CD4-positive, alpha-beta memory T cell (primary cell): ENCODE data around the gene KPNB1. TPM values are rescaled to one million over a fixed set of nuclear protein-coding genes. Genes with fewer than 3 reads are reported as not detected.

Source experiments
- CTCF ChIA-PET: fragments of 350-600 bp; sonication (Branson Sonifier 250); formaldehyde crosslinking; loops from one replicate; lab custom pipeline; 2021; ENCODE audit warnings: inconsistent platforms; ENCODE audit not compliant: partially characterized antibody; lab: Charles Lee
- POLR2A ChIA-PET: fragments of 350-600 bp; sonication (Branson Sonifier 250); formaldehyde crosslinking; loops from one replicate; lab custom pipeline; 2021; ENCODE audit not compliant: partially characterized antibody; lab: Charles Lee
- DNase-seq, 5 donors: peaks; one replicate each; pipeline versions ENCODE4 v3.0.0 to v3.0.0-alpha.2; 2020 to 2022; ENCODE audit warnings: mixed read lengths in 1 of 5
- H3K27ac ChIP-seq: one replicate; pipeline ENCODE4 v1.7.0; 2013; ENCODE audit warnings: low read depth, low read length
- H3K27me3 ChIP-seq: 2 replicates; pipeline ENCODE4 v1.7.0; 2013; ENCODE audit warnings: mild to moderate bottlenecking, low read length, moderate library complexity; ENCODE audit not compliant: insufficient read depth
- H3K36me3 ChIP-seq: 2 replicates; pipeline ENCODE4 v1.7.0; 2013; ENCODE audit warnings: mild to moderate bottlenecking, low read length, moderate library complexity; ENCODE audit not compliant: insufficient read depth
- H3K4me1 ChIP-seq: 2 replicates; pipeline ENCODE4 v1.7.0; 2013; ENCODE audit warnings: mild to moderate bottlenecking, low read length, moderate library complexity; ENCODE audit not compliant: insufficient read depth
- H3K4me3 ChIP-seq, 2 donors: one replicate each; pipeline ENCODE4 v1.7.0; 2013; ENCODE audit warnings: low read length in 2 of 2, mild to moderate bottlenecking in 1 of 2
- H3K9me3 ChIP-seq, 2 donors: one replicate each; pipeline ENCODE4 v1.7.0; 2013; ENCODE audit warnings: low read length in 2 of 2, control low read depth in 1 of 2; ENCODE audit not compliant: control insufficient read depth in 1 of 2
- H3K27ac Mint-ChIP-seq, 7 donors: one replicate each; pipeline ENCODE4 v1.8.0; 2020 to 2021; ENCODE audit warnings: mixed read lengths in 7 of 7, mild to moderate bottlenecking in 6 of 7, inconsistent platforms in 3 of 7, moderate library complexity in 3 of 7
- H3K27me3 Mint-ChIP-seq, 2 donors: one replicate each; pipeline ENCODE4 v1.8.0; 2020 to 2021; ENCODE audit warnings: mixed read lengths in 2 of 2
- H3K36me3 Mint-ChIP-seq, 2 donors: one replicate each; pipeline ENCODE4 v1.8.0; 2020 to 2021; ENCODE audit warnings: mixed read lengths in 2 of 2, inconsistent platforms in 1 of 2, mild to moderate bottlenecking in 1 of 2
- H3K4me1 Mint-ChIP-seq, 4 donors: one replicate each; pipeline ENCODE4 v1.8.0; 2020 to 2021; ENCODE audit warnings: mixed read lengths in 4 of 4, mild to moderate bottlenecking in 1 of 4
- H3K4me3 Mint-ChIP-seq, 8 donors: one replicate each; pipeline ENCODE4 v1.8.0; 2020 to 2021; ENCODE audit warnings: mixed read lengths in 8 of 8, mild to moderate bottlenecking in 7 of 8, moderate library complexity in 6 of 8, inconsistent platforms in 3 of 8
- H3K9me3 Mint-ChIP-seq, 8 donors: one replicate each; pipeline ENCODE4 v1.8.0; 2020 to 2021; ENCODE audit warnings: mixed read lengths in 8 of 8, mild to moderate bottlenecking in 5 of 8, inconsistent platforms in 3 of 8, moderate library complexity in 1 of 8
- intact Hi-C: fragments of 100-400 bp; cut with micrococcal nuclease; formaldehyde crosslinking; loops from one replicate; pipeline ENCODE4 v1.15.1; 2023
- polyA plus RNA-seq, 2 donors: library from polyadenylated mRNA; unstranded; fragments of 300-500 nt; fragmentation: Illumina TruSeq; gene quantifications; one replicate each; pipeline ENCODE4 v1.2.3, GENCODE V29; 2021
- total RNA-seq, 2 experiments: library from RNA; stranded (reverse); gene quantifications; one replicate each; pipeline ENCODE4 v1.2.3, GENCODE V29; 2021

Gene KPNB1
- total and polyA plus RNA-seq, 4 experiments from 2014 or later: 13.4 to 268 (median 142) TPM

GRCh38 chr17:47694581-47695428, 45.1 kb downstream of the KPNB1 start:
- no peaks in the 10 kb centered on the region for H3K27me3 ChIP-seq
- peak overlapping the region; percentile 79 to 93 (median 88) for H3K4me3 Mint-ChIP-seq
- H3K9me3 ChIP-seq: no peaks in the 10 kb centered on the region
- H3K36me3 Mint-ChIP-seq: peaks cover 0 to 4% of the 10 kb centered on the region in 2 donors
- peaks cover 15 to 56% (median 31%) of the 10 kb centered on the region in 4 donors for H3K4me1 Mint-ChIP-seq
- H3K36me3 ChIP-seq: no peaks in the 10 kb centered on the region
- H3K4me1 ChIP-seq: peaks cover 35% of the 10 kb centered on the region
- H3K4me3 ChIP-seq: peak overlapping the region; percentile 29 to 52
- intact Hi-C loops: loop anchor here (5.0 kb wide), 1 partner anchor 33 kb away; no protein-coding TSS in a partner anchor
- ChIA-PET POLR2A (interaction anchor here (0.6 to 3.7 kb wide), 12 partner anchors 8 to 760 kb away, joined by 3 to 34 read pairs (median 4); partner anchors contain the start of genes KPNB1 and TBX21), CTCF (interaction anchor here (0.7 to 8.6 kb wide), 3 partner anchors 21 to 37 kb away, joined by 3 to 118 read pairs (median 62); partner anchors contain the start of gene TBX21)
- H3K27ac Mint-ChIP-seq: peak overlapping the region; percentile 0 to 94 (median 82)
- H3K27me3 Mint-ChIP-seq: no peaks in the 10 kb centered on the region
- no peak for DNase-seq
- peak overlapping the region; percentile 39 for H3K27ac ChIP-seq
- no peaks in the 10 kb centered on the region for H3K9me3 Mint-ChIP-seq

GRCh38 chr17:47695429-47696376, 46.0 kb downstream of the KPNB1 start:
- intact Hi-C loops: loop anchor here (5.0 kb wide), 1 partner anchor 33 kb away; no protein-coding TSS in a partner anchor
- Mint-ChIP-seq H3K9me3 (no peaks in the 10 kb centered on the region), H3K4me3 (peak overlapping the region; percentile 79 to 93 (median 88)), H3K4me1 (peaks cover 15 to 62% (median 32%) of the 10 kb centered on the region in 4 donors), H3K27me3 (no peaks in the 10 kb centered on the region), H3K27ac (peak overlapping the region; percentile 48 to 94 (median 82)), H3K36me3 (peaks cover 0 to 4% of the 10 kb centered on the region in 2 donors)
- Histone ChIP-seq H3K27me3 (no peaks in the 10 kb centered on the region), H3K36me3 (no peaks in the 10 kb centered on the region), H3K27ac (peak overlapping the region; percentile 19), H3K4me1 (peaks cover 40% of the 10 kb centered on the region), H3K4me3 (peak overlapping the region; percentile 29 to 52), H3K9me3 (no peaks in the 10 kb centered on the region)
- CTCF ChIA-PET: interaction anchor here (1.0 to 8.6 kb wide), 6 partner anchors 13 to 107 kb away, joined by 3 to 118 read pairs (median 34); partner anchors contain the start of gene TBX21
- POLR2A ChIA-PET: interaction anchor here (0.9 to 3.7 kb wide), 8 partner anchors 11 to 200 kb away, joined by 3 to 34 read pairs (median 15); partner anchors contain the start of genes KPNB1 and TBX21
- no peak for DNase-seq

- intact Hi-C loops: loop anchor here (5.0 kb wide), 1 partner anchor 35 kb away; no protein-coding TSS in a partner anchor
- Histone ChIP-seq H3K27ac (no peak overlapping the region), H3K4me1 (peaks cover 52% of the 10 kb centered on the region), H3K27me3 (no peaks in the 10 kb centered on the region), H3K36me3 (no peaks in the 10 kb centered on the region), H3K9me3 (no peaks in the 10 kb centered on the region), H3K4me3 (no peak overlapping the region)
- H3K4me1 Mint-ChIP-seq: peaks cover 20 to 70% (median 38%) of the 10 kb centered on the region in 4 donors
- H3K9me3 Mint-ChIP-seq: no peaks in the 10 kb centered on the region
- peak overlapping the region in 7 of 8 donors; percentile 7 to 60 (median 38) for H3K4me3 Mint-ChIP-seq
- CTCF ChIA-PET: interaction anchor here (0.9 to 8.6 kb wide), 17 partner anchors 8 to 105 kb away, joined by 3 to 118 read pairs (median 4); partner anchors contain the start of genes KPNB1 and TBX21
- POLR2A ChIA-PET: interaction anchor here (0.6 to 3.4 kb wide), 6 partner anchors 8 to 199 kb away, joined by 3 to 34 read pairs (median 4); partner anchors contain the start of gene TBX21
- DNase-seq: no peak
- no peaks in the 10 kb centered on the region for H3K27me3 Mint-ChIP-seq
- H3K36me3 Mint-ChIP-seq: peaks cover 0 to 4% of the 10 kb centered on the region in 2 donors
- peak overlapping the region in 4 of 7 donors; percentile 46 to 82 (median 60) for H3K27ac Mint-ChIP-seq
Observed at GRCh38 chr17:47696717-47697642, 47.3 kb downstream of the KPNB1 start.

- intact Hi-C loops: loop anchor here (1.0 to 5.0 kb wide), 3 partner anchors 35 to 104 kb away; partner anchors contain the start of gene TBX21
- peaks cover 0 to 4% of the 10 kb centered on the region in 2 donors for H3K36me3 Mint-ChIP-seq
- no peaks in the 10 kb centered on the region for H3K36me3 ChIP-seq
- H3K9me3 Mint-ChIP-seq: no peaks in the 10 kb centered on the region
- DNase-seq: no peak
- H3K9me3 ChIP-seq: no peaks in the 10 kb centered on the region
- H3K27me3 ChIP-seq: no peaks in the 10 kb centered on the region
- no peaks in the 10 kb centered on the region for H3K27me3 Mint-ChIP-seq
- H3K4me1 ChIP-seq: peaks cover 52% of the 10 kb centered on the region
- peaks cover 22 to 67% (median 39%) of the 10 kb centered on the region in 4 donors for H3K4me1 Mint-ChIP-seq
- peak overlapping the region in 3 of 7 donors; percentile 0 to 82 (median 80) for H3K27ac Mint-ChIP-seq
- CTCF ChIA-PET: interaction anchor here (0.7 to 8.6 kb wide), 21 partner anchors 9 to 92 kb away, joined by 3 to 118 read pairs (median 5); partner anchors contain the start of genes KPNB1 and TBX21
- POLR2A ChIA-PET: interaction anchor here (0.6 to 3.4 kb wide), 6 partner anchors 9 to 197 kb away, joined by 3 to 34 read pairs (median 4); partner anchors contain the start of gene TBX21
- H3K4me3 ChIP-seq: no peak overlapping the region
- H3K4me3 Mint-ChIP-seq: peak overlapping the region in 2 of 8 donors; percentile 20 to 77
- no peak overlapping the region for H3K27ac ChIP-seq
Observed at GRCh38 chr17:47697906-47698711, 48.4 kb downstream of the KPNB1 start.

- ChIA-PET POLR2A (interaction anchor here (0.6 to 3.4 kb wide), 4 partner anchors 27 to 197 kb away, joined by 4 to 34 read pairs (median 4); partner anchors contain the start of gene TBX21), CTCF (interaction anchor here (0.8 to 8.6 kb wide), 23 partner anchors 9 to 191 kb away, joined by 3 to 118 read pairs (median 5); partner anchors contain the start of gene TBX21)
- no peaks in the 10 kb centered on the region for H3K27me3 ChIP-seq
- Mint-ChIP-seq H3K4me3 (peak overlapping the region in 4 of 8 donors; percentile 7 to 77 (median 20)), H3K36me3 (peaks cover 0 to 1% of the 10 kb centered on the region in 2 donors), H3K9me3 (no peaks in the 10 kb centered on the region), H3K4me1 (peaks cover 26 to 70% (median 44%) of the 10 kb centered on the region in 4 donors), H3K27me3 (no peaks in the 10 kb centered on the region), H3K27ac (peak overlapping the region in 5 of 7 donors; percentile 0 to 80 (median 66))
- DNase-seq: peak; percentile 57 to 74 (median 69)
- no peak overlapping the region for H3K27ac ChIP-seq
- H3K9me3 ChIP-seq: no peaks in the 10 kb centered on the region
- H3K4me1 ChIP-seq: peaks cover 56% of the 10 kb centered on the region
- no peak overlapping the region for H3K4me3 ChIP-seq
- intact Hi-C loops: loop anchor here (1.0 to 5.0 kb wide), 7 partner anchors 18 to 103 kb away; partner anchors contain the start of gene TBX21
- no peaks in the 10 kb centered on the region for H3K36me3 ChIP-seq
Observed at GRCh38 chr17:47698749-47699535, 49.2 kb downstream of the KPNB1 start.
